ENCODE results near the gene ARHGAP24.

Gene ARHGAP24

DNA sequence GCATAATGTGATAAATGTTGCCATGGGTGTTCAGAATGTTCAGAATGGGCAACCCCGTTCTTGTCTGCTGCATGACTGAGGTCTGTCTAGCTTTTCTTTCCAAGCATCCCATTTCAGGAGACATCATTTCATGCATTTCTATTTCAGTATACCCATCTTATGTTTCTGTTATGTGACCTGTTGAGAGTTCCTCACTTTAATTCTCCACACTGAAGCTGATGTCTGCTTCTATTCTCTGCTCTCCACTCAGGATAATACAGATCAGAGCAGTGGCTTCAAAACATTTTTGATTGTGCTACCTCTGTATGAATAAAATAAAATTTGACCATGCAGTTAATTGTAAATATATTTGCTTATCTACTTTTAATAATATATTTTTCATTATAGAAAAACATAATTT is 398.6 kb downstream of the ARHGAP24 start:
- Histone ChIP-seq H3K36me3 (ENCODE audit: control insufficient read depth in 4 of 4, insufficient read depth in 4 of 4, low read length in 3 of 4) (no peaks in the 10 kb centered on the region), H3K27me3 (replicated peaks in 2 of 5; ENCODE audit: control insufficient read depth in 4 of 5, insufficient read depth in 5 of 5, low read length in 4 of 5) (no peaks in the 10 kb centered on the region), H3K27ac (ENCODE audit: insufficient read depth in 1 of 2, low read depth in 1 of 2, low read length in 2 of 2, poor library complexity in 1 of 2, severe bottlenecking in 2 of 2) (no peak overlapping the region), H3K4me1 (ENCODE audit: control extremely low read depth in 1 of 4, control insufficient read depth in 4 of 4, insufficient read depth in 4 of 4, low read length in 3 of 4) (no peaks in the 10 kb centered on the region), H3K9me3 (ENCODE audit: control extremely low read depth in 1 of 5, control insufficient read depth in 4 of 5, insufficient read depth in 2 of 5, low read depth in 1 of 5, low read length in 4 of 5) (no peaks in the 10 kb centered on the region), H3K4me3 (ENCODE audit: control insufficient read depth in 1 of 7, extremely low read depth in 1 of 7, insufficient read depth in 4 of 7, low read depth in 2 of 7, low read length in 6 of 7) (no peak overlapping the region)
- WGBS (ENCODE audit: insufficient coverage): no CpG with 5 or more reads among the region's 1 CpG
- POLR2A ChIA-PET: no interaction called here
- CTCF ChIA-PET: no interaction called here
- DNase-seq: no peak

DNA sequence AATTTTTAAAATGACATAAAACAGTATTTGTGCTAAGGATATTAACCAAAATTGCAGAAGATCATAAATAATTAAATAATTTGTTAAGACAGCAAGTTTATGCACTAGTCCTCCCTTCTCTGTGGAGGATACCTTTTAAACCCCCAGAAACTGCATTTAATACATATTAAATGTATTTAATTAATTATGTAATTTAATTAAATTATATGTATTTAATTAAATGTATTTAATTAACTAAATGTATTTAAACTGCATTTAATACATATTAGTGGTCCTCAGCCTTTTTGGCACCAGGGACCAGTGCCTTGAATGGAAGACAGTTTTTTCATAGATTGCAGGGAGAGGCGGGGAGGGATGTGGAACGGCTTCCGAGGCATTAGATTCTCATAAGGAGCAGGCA is 404.6 kb downstream of the ARHGAP24 start:
- no peaks in the 10 kb centered on the region for H3K4me1 ChIP-seq (ENCODE audit: control extremely low read depth in 1 of 4, control insufficient read depth in 4 of 4, insufficient read depth in 4 of 4, low read length in 3 of 4)
- no CpG with 5 or more reads among the region's 3 CpGs for WGBS (ENCODE audit: insufficient coverage)
- no peak overlapping the region for H3K4me3 ChIP-seq (ENCODE audit: control insufficient read depth in 1 of 7, extremely low read depth in 1 of 7, insufficient read depth in 4 of 7, low read depth in 2 of 7, low read length in 6 of 7)
- peaks cover 0 to 3% (median 0%) of the 10 kb centered on the region in 5 experiments for H3K27me3 ChIP-seq (replicated peaks in 2 of 5; ENCODE audit: control insufficient read depth in 4 of 5, insufficient read depth in 5 of 5, low read length in 4 of 5)
- no peak for DNase-seq
- CTCF ChIA-PET: no interaction called here
- POLR2A ChIA-PET: no interaction called here
- H3K27ac ChIP-seq (ENCODE audit: insufficient read depth in 1 of 2, low read depth in 1 of 2, low read length in 2 of 2, poor library complexity in 1 of 2, severe bottlenecking in 2 of 2): no peak overlapping the region
- H3K9me3 ChIP-seq (ENCODE audit: control extremely low read depth in 1 of 5, control insufficient read depth in 4 of 5, insufficient read depth in 2 of 5, low read depth in 1 of 5, low read length in 4 of 5): no peaks in the 10 kb centered on the region
- no peaks in the 10 kb centered on the region for H3K36me3 ChIP-seq (ENCODE audit: control insufficient read depth in 4 of 4, insufficient read depth in 4 of 4, low read length in 3 of 4)

DNA sequence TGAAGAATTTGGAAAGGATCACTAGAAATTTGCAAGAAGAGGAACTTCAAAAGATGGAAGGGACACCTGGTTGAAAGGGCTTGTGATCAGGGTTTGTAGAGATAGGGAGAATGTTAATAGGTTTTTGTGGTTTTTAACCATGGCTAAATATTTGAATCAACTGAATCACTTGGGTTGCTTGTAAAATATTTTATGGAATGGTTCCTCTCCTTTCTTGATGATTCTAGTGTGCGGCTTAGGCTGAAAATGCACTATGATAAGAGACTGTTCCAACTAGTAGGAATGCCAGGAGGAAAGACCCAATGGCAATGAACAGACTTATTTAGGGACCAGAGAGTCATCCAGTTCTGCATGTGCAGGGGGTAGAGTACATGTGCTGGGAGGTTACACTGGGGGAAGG is 408.2 kb downstream of the ARHGAP24 start:
- peaks cover 0 to 3% (median 0%) of the 10 kb centered on the region in 5 experiments for H3K27me3 ChIP-seq (replicated peaks in 2 of 5; ENCODE audit: control insufficient read depth in 4 of 5, insufficient read depth in 5 of 5, low read length in 4 of 5)
- DNase-seq: no peak
- ChIA-PET POLR2A (no interaction called here), CTCF (no interaction called here)
- no peaks in the 10 kb centered on the region for H3K9me3 ChIP-seq (ENCODE audit: control extremely low read depth in 1 of 5, control insufficient read depth in 4 of 5, insufficient read depth in 2 of 5, low read depth in 1 of 5, low read length in 4 of 5)
- H3K27ac ChIP-seq (ENCODE audit: insufficient read depth in 1 of 2, low read depth in 1 of 2, low read length in 2 of 2, poor library complexity in 1 of 2, severe bottlenecking in 2 of 2): no peak overlapping the region
- WGBS (ENCODE audit: insufficient coverage): 100% methylated on average over 1 of the region's 1 CpG
- H3K4me3 ChIP-seq (ENCODE audit: control insufficient read depth in 1 of 7, extremely low read depth in 1 of 7, insufficient read depth in 4 of 7, low read depth in 2 of 7, low read length in 6 of 7): no peak overlapping the region
- H3K36me3 ChIP-seq (ENCODE audit: control insufficient read depth in 4 of 4, insufficient read depth in 4 of 4, low read length in 3 of 4): no peaks in the 10 kb centered on the region
- H3K4me1 ChIP-seq (ENCODE audit: control extremely low read depth in 1 of 4, control insufficient read depth in 4 of 4, insufficient read depth in 4 of 4, low read length in 3 of 4): no peaks in the 10 kb centered on the region

DNA sequence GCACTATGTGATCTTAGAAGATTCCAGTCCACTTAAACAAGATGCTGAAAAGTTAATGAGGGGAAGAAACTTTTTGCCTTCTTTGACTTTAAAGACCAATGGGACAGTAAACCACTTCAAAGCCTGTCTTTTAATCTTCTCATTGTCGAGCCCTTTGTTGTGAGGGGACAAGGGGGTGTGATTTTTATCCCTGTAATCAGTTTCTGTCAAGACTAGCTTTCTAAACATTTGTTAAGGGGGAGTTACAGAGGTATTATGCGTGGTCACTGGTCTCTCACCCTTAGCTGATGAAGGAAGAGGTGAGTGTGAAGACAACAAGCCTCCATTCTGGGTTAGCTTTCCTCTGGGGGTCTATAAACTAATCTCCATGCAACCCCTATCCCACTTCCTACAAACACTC is 409.3 kb downstream of the ARHGAP24 start:
- 75% methylated on average over 1 of the region's 2 CpGs for WGBS (ENCODE audit: insufficient coverage)
- H3K36me3 ChIP-seq (ENCODE audit: control insufficient read depth in 4 of 4, insufficient read depth in 4 of 4, low read length in 3 of 4): no peaks in the 10 kb centered on the region
- no peaks in the 10 kb centered on the region for H3K9me3 ChIP-seq (ENCODE audit: control extremely low read depth in 1 of 5, control insufficient read depth in 4 of 5, insufficient read depth in 2 of 5, low read depth in 1 of 5, low read length in 4 of 5)
- POLR2A ChIA-PET: no interaction called here
- CTCF ChIA-PET: no interaction called here
- DNase-seq: no peak
- H3K27me3 ChIP-seq (replicated peaks in 2 of 5; ENCODE audit: control insufficient read depth in 4 of 5, insufficient read depth in 5 of 5, low read length in 4 of 5): peaks cover 0 to 3% (median 0%) of the 10 kb centered on the region in 5 experiments
- H3K4me1 ChIP-seq (ENCODE audit: control extremely low read depth in 1 of 4, control insufficient read depth in 4 of 4, insufficient read depth in 4 of 4, low read length in 3 of 4): no peaks in the 10 kb centered on the region
- no peak overlapping the region for H3K27ac ChIP-seq (ENCODE audit: insufficient read depth in 1 of 2, low read depth in 1 of 2, low read length in 2 of 2, poor library complexity in 1 of 2, severe bottlenecking in 2 of 2)
- H3K4me3 ChIP-seq (ENCODE audit: control insufficient read depth in 1 of 7, extremely low read depth in 1 of 7, insufficient read depth in 4 of 7, low read depth in 2 of 7, low read length in 6 of 7): no peak overlapping the region

DNA sequence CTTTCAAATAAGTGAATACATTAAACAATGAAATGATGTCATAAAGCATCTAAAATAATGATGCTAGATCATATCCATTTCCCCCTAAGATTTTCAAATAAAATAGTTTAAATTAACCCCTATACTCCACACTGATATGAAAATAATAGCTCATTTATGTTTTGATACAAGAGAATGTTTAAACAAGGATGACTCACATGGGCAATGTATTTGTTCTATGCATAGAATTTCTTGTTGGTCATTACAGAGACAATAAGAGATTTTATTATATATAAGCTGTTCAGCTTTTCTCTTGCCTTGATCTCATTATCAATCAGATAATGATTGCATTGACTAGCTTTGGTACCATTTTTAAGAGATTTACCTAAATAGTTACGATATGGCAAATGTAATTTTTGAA is 411.7 kb downstream of the ARHGAP24 start:
- Histone ChIP-seq H3K36me3 (ENCODE audit: control insufficient read depth in 4 of 4, insufficient read depth in 4 of 4, low read length in 3 of 4) (no peaks in the 10 kb centered on the region), H3K9me3 (ENCODE audit: control extremely low read depth in 1 of 5, control insufficient read depth in 4 of 5, insufficient read depth in 2 of 5, low read depth in 1 of 5, low read length in 4 of 5) (no peaks in the 10 kb centered on the region), H3K4me1 (ENCODE audit: control extremely low read depth in 1 of 4, control insufficient read depth in 4 of 4, insufficient read depth in 4 of 4, low read length in 3 of 4) (no peaks in the 10 kb centered on the region), H3K27me3 (replicated peaks in 2 of 5; ENCODE audit: control insufficient read depth in 4 of 5, insufficient read depth in 5 of 5, low read length in 4 of 5) (peaks cover 0 to 3% (median 0%) of the 10 kb centered on the region in 5 experiments), H3K4me3 (ENCODE audit: control insufficient read depth in 1 of 7, extremely low read depth in 1 of 7, insufficient read depth in 4 of 7, low read depth in 2 of 7, low read length in 6 of 7) (no peak overlapping the region), H3K27ac (ENCODE audit: insufficient read depth in 1 of 2, low read depth in 1 of 2, low read length in 2 of 2, poor library complexity in 1 of 2, severe bottlenecking in 2 of 2) (no peak overlapping the region)
- no peak for DNase-seq
- CTCF ChIA-PET: no interaction called here
- WGBS (ENCODE audit: insufficient coverage): no CpG with 5 or more reads among the region's 1 CpG
- POLR2A ChIA-PET: no interaction called here

DNA sequence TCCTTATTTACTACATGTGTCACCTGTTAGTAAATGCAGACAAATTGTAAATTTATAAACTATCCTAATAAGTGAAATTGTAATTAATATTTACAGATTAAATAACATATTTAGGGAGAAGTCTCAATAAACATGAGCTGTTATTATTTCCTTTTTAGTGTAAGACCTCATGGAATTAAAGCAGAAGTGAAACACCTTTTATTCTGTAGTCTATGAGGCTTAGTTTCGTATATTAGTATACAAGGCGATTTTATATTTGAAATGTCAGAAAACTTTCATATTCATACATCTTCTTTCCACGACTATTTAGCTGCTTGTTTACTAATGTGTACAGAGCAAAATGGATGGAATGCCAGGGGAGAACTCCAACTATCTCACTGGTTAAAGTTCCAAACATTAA is 414.4 kb downstream of the ARHGAP24 start:
- no peak for DNase-seq
- Histone ChIP-seq H3K27ac (ENCODE audit: insufficient read depth in 1 of 2, low read depth in 1 of 2, low read length in 2 of 2, poor library complexity in 1 of 2, severe bottlenecking in 2 of 2) (no peak overlapping the region), H3K27me3 (replicated peaks in 2 of 5; ENCODE audit: control insufficient read depth in 4 of 5, insufficient read depth in 5 of 5, low read length in 4 of 5) (no peaks in the 10 kb centered on the region), H3K4me1 (ENCODE audit: control extremely low read depth in 1 of 4, control insufficient read depth in 4 of 4, insufficient read depth in 4 of 4, low read length in 3 of 4) (no peaks in the 10 kb centered on the region), H3K36me3 (ENCODE audit: control insufficient read depth in 4 of 4, insufficient read depth in 4 of 4, low read length in 3 of 4) (no peaks in the 10 kb centered on the region), H3K4me3 (ENCODE audit: control insufficient read depth in 1 of 7, extremely low read depth in 1 of 7, insufficient read depth in 4 of 7, low read depth in 2 of 7, low read length in 6 of 7) (no peak overlapping the region), H3K9me3 (ENCODE audit: control extremely low read depth in 1 of 5, control insufficient read depth in 4 of 5, insufficient read depth in 2 of 5, low read depth in 1 of 5, low read length in 4 of 5) (no peaks in the 10 kb centered on the region)
- POLR2A ChIA-PET: no interaction called here
- CTCF ChIA-PET: no interaction called here
- WGBS (ENCODE audit: insufficient coverage): no CpG with 5 or more reads among the region's 3 CpGs

DNA sequence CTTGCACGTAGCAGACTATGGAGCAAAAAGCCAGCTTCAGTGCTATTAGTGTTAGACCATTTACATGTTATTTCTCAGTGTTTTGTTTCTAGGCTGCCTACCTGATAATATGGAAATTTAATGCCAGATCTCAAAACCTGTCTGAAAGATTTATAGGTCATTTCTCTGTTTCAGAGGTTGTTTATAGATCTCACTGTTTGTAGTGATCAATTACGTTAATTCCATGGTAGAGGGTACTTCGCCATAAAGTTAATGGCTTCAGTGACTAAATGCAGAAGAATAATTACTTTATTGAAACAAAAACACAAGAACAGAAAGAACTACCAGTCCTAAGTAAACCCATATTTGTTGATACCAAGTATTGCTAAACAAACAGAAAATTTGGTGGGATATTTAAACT is 420.8 kb downstream of the ARHGAP24 start:
- no peaks in the 10 kb centered on the region for H3K27me3 ChIP-seq (replicated peaks in 2 of 5; ENCODE audit: control insufficient read depth in 4 of 5, insufficient read depth in 5 of 5, low read length in 4 of 5)
- ChIA-PET CTCF (no interaction called here), POLR2A (no interaction called here)
- H3K9me3 ChIP-seq (ENCODE audit: control extremely low read depth in 1 of 5, control insufficient read depth in 4 of 5, insufficient read depth in 2 of 5, low read depth in 1 of 5, low read length in 4 of 5): no peaks in the 10 kb centered on the region
- no peak overlapping the region for H3K4me3 ChIP-seq (ENCODE audit: control insufficient read depth in 1 of 7, extremely low read depth in 1 of 7, insufficient read depth in 4 of 7, low read depth in 2 of 7, low read length in 6 of 7)
- H3K27ac ChIP-seq (ENCODE audit: insufficient read depth in 1 of 2, low read depth in 1 of 2, low read length in 2 of 2, poor library complexity in 1 of 2, severe bottlenecking in 2 of 2): no peak overlapping the region
- no peaks in the 10 kb centered on the region for H3K36me3 ChIP-seq (ENCODE audit: control insufficient read depth in 4 of 4, insufficient read depth in 4 of 4, low read length in 3 of 4)
- H3K4me1 ChIP-seq (ENCODE audit: control extremely low read depth in 1 of 4, control insufficient read depth in 4 of 4, insufficient read depth in 4 of 4, low read length in 3 of 4): no peaks in the 10 kb centered on the region
- DNase-seq: no peak
- WGBS (ENCODE audit: insufficient coverage): no CpG with 5 or more reads among the region's 3 CpGs

All from common myeloid progenitor, CD34-positive (primary cell).